Endodermal cell (in vitro differentiated cells): Measurements from ENCODE around the gene MOV10L1. TPM values are rescaled to one million over a fixed set of nuclear protein-coding genes. Genes with fewer than 3 reads are reported as not detected.

Experiments
- DNase-seq: peaks from one replicate; pipeline ENCODE4 v3.0.0-alpha.2; 2017
- H3K27ac ChIP-seq: 2 replicates; pipeline ENCODE4 v1.5.1; 2013; ENCODE audit warnings: mild to moderate bottlenecking, low read depth, low read length, moderate library complexity
- H3K27me3 ChIP-seq: 2 replicates; pipeline ENCODE4 v1.6.1; 2013; ENCODE audit warnings: mild to moderate bottlenecking, low read length, moderate library complexity; ENCODE audit not compliant: insufficient read depth, control insufficient read depth, poor library complexity, severe bottlenecking
- H3K36me3 ChIP-seq: 2 replicates; pipeline ENCODE4 v1.7.0; 2013; ENCODE audit warnings: mild to moderate bottlenecking, low read length, moderate library complexity; ENCODE audit not compliant: control insufficient read depth, insufficient read depth
- H3K4me1 ChIP-seq: one replicate; pipeline ENCODE4 v1.7.0; 2013; ENCODE audit warnings: low read length; ENCODE audit not compliant: control insufficient read depth, insufficient read depth
- H3K4me3 ChIP-seq: 2 replicates; pipeline ENCODE4 v1.5.1; 2013; ENCODE audit warnings: mild to moderate bottlenecking, low read length, moderate library complexity
- H3K9ac ChIP-seq: 2 replicates; pipeline ENCODE4 v1.6.1; 2013; ENCODE audit warnings: mild to moderate bottlenecking, low read length, moderate library complexity; ENCODE audit not compliant: poor library complexity, severe bottlenecking; ENCODE audit errors: extremely low read depth
- H3K9me3 ChIP-seq: 2 replicates; pipeline ENCODE4 v1.6.1; 2013; ENCODE audit warnings: mild to moderate bottlenecking, low read length, moderate library complexity; ENCODE audit not compliant: control insufficient read depth
- H3K27ac Mint-ChIP-seq: 2 replicates; pipeline ENCODE4 v1.8.0; 2020; ENCODE audit warnings: mixed read lengths
- H3K27me3 Mint-ChIP-seq: 2 replicates; pipeline ENCODE4 v1.8.0; 2021; ENCODE audit warnings: mild to moderate bottlenecking, mixed read lengths; ENCODE audit not compliant: insufficient read depth
- H3K36me3 Mint-ChIP-seq: 2 replicates; pipeline ENCODE4 v1.8.0; 2020; ENCODE audit warnings: low read depth, mixed read lengths
- H3K4me1 Mint-ChIP-seq: 2 replicates; pipeline ENCODE4 v1.8.0; 2020; ENCODE audit warnings: mixed read lengths
- H3K4me3 Mint-ChIP-seq: 2 replicates; pipeline ENCODE4 v1.8.0; 2020; ENCODE audit warnings: mild to moderate bottlenecking, moderate library complexity, mixed read lengths
- H3K9me3 Mint-ChIP-seq: 2 replicates; pipeline ENCODE4 v1.8.0; 2020; ENCODE audit warnings: mild to moderate bottlenecking, mixed read lengths
- WGBS, 2 experiments: methylation state at CpG; one replicate each; pipeline versions ENCODE4 v1.1.5 to v1.1.7; 2013; ENCODE audit warnings: missing lambda C conversion rate in 2 of 2, mixed read lengths in 1 of 2; ENCODE audit not compliant: insufficient coverage in 1 of 2, insufficient read length in 1 of 2; 5-methylcytosine and 5-hydroxymethylcytosine counted together
- total RNA-seq, 2 donors: library from RNA; stranded (reverse); fragmentation: NEBNext Ultra II Directional in 1 of 2; extraction: Animal tissue kit (Norgen Biotek cat#: 25700) in 1 of 2; gene quantifications; 2 replicates in 1 of 2; 3 replicates in 1 of 2; pipeline ENCODE4 v1.2.1, GENCODE V29; 2021
- TF ChIP-seq, protein P1 (sequence below): fragments of 200-600 bp; sonication (generic); conservative IDR thresholded peaks from 2 replicates; pipeline ENCODE4 v1.5.0; 2021; ENCODE audit warnings: antibody characterized with exemption, mild to moderate bottlenecking

MOV10L1 gene
- total RNA-seq, 2 donors from 2014 or later, result 0.31 TPM; not detected in 1

DNA sequence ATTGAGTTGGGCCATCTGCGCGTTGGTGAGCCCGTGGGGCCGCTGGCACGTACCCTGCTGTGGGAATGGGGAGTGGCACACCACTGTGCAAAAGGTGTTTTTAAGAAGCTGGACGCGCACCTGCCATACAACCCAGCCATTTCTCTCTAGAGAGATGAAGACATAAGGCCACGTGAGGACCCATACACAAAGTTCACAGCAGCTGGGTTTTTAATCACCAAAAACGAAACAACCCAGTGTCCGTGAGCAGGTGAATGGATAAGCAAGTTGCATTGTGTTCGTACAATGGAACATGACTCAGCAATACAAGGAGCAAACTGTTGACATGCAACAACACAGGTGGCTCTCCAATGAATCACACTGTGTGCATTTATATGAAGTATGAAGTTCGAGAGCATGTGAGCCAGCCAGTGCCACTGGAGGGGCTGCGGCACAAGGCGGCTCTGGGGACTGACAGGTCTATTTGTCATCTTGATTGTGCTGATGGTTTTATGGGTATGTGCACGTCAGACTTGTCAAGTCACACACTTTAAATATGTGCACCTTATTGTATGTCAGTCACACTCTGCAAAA, 50.1 kb downstream of the MOV10L1 start:
- H3K27me3 ChIP-seq, result no peaks in the 10 kb centered on the region
- H3K9me3 ChIP-seq, result no peaks in the 10 kb centered on the region
- no peaks in the 10 kb centered on the region for H3K36me3 Mint-ChIP-seq
- H3K9ac ChIP-seq, result no peak overlapping the region
- H3K4me1 Mint-ChIP-seq, result peaks cover 6% of the 10 kb centered on the region
- peaks cover 1% of the 10 kb centered on the region for H3K27me3 Mint-ChIP-seq
- H3K4me1 ChIP-seq, result peaks cover 7% of the 10 kb centered on the region
- WGBS, 2 experiments, result 87 to 88% methylated on average over 12 to 15 of the region's 15 CpGs
- no peak for DNase-seq
- TF ChIP-seq, protein P1, sequence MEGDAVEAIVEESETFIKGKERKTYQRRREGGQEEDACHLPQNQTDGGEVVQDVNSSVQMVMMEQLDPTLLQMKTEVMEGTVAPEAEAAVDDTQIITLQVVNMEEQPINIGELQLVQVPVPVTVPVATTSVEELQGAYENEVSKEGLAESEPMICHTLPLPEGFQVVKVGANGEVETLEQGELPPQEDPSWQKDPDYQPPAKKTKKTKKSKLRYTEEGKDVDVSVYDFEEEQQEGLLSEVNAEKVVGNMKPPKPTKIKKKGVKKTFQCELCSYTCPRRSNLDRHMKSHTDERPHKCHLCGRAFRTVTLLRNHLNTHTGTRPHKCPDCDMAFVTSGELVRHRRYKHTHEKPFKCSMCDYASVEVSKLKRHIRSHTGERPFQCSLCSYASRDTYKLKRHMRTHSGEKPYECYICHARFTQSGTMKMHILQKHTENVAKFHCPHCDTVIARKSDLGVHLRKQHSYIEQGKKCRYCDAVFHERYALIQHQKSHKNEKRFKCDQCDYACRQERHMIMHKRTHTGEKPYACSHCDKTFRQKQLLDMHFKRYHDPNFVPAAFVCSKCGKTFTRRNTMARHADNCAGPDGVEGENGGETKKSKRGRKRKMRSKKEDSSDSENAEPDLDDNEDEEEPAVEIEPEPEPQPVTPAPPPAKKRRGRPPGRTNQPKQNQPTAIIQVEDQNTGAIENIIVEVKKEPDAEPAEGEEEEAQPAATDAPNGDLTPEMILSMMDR, result no peak
- H3K4me3 ChIP-seq, result no peak overlapping the region
- peaks cover 2% of the 10 kb centered on the region for H3K9me3 Mint-ChIP-seq
- no peak overlapping the region for H3K4me3 Mint-ChIP-seq
- H3K27ac Mint-ChIP-seq, result no peak overlapping the region
- H3K36me3 ChIP-seq, result no peaks in the 10 kb centered on the region
- H3K27ac ChIP-seq, result no peak overlapping the region

DNA sequence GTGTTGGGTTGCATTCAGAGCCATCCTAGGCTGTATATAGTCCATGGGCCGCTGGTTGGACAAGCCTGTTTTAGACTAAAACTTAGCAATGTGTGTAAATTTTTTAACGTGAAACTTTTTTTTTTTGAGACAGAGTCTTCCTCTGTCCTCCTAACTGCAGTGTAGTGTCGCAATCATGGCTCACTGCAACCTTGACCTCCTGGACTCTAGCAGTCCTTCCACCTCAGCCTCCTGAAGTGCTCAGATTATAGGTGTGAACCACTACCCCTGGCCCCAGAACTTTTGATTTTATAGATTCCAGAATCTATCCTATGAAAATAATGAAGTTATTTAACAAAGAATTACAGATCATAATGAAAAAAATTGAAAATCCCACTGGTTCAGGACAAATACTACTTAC, 50.8 kb downstream of the MOV10L1 start:
- H3K36me3 ChIP-seq, result no peaks in the 10 kb centered on the region
- TF ChIP-seq, protein P1, result no peak
- DNase-seq, result no peak
- H3K36me3 Mint-ChIP-seq, result no peaks in the 10 kb centered on the region
- peaks cover 2% of the 10 kb centered on the region for H3K9me3 Mint-ChIP-seq
- no peak overlapping the region for H3K27ac Mint-ChIP-seq
- peaks cover 1% of the 10 kb centered on the region for H3K27me3 Mint-ChIP-seq
- H3K4me1 ChIP-seq, result peaks cover 7% of the 10 kb centered on the region
- H3K27me3 ChIP-seq, result no peaks in the 10 kb centered on the region
- WGBS, 2 experiments, result 87 to 91% methylated on average over 3 of the region's 3 CpGs
- peaks cover 6% of the 10 kb centered on the region for H3K4me1 Mint-ChIP-seq
- H3K9ac ChIP-seq, result no peak overlapping the region
- no peaks in the 10 kb centered on the region for H3K9me3 ChIP-seq
- no peak overlapping the region for H3K4me3 ChIP-seq
- no peak overlapping the region for H3K27ac ChIP-seq
- no peak overlapping the region for H3K4me3 Mint-ChIP-seq

DNA sequence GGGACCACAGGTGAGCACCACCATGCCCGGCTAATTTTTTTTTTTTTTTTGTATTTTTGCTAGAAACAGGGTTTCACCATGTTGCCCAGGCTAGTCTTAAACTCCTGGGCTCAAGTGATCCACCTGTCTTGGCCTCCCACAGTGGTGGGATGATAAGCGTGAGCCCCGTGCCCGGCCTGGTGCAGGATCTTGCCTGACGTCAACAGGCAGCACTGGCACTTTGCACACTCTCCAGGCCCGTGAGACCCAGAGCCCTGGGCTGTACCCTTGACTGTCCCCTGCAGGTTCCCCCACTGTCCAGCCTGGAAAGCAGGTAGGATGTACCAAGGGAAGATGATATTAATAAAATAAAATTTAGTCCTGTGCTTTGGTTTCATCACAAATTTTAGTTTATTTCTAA, 51.7 kb downstream of the MOV10L1 start:
- WGBS, 2 experiments, result 81 to 94% methylated on average over 5 to 6 of the region's 6 CpGs
- peaks cover 2% of the 10 kb centered on the region for H3K9me3 Mint-ChIP-seq
- no peak for DNase-seq

More for the DNA sequence above, 51.7 kb downstream of the MOV10L1 start:
- H3K9ac ChIP-seq, result no peak overlapping the region
- Mint-ChIP-seq H3K4me1 (peaks cover 6% of the 10 kb centered on the region), H3K36me3 (no peaks in the 10 kb centered on the region), H3K4me3 (no peak overlapping the region), H3K27me3 (peaks cover 1% of the 10 kb centered on the region), H3K27ac (no peak overlapping the region)
- peaks cover 7% of the 10 kb centered on the region for H3K4me1 ChIP-seq
- no peak overlapping the region for H3K27ac ChIP-seq
- no peak overlapping the region for H3K4me3 ChIP-seq
- no peaks in the 10 kb centered on the region for H3K36me3 ChIP-seq
- no peaks in the 10 kb centered on the region for H3K9me3 ChIP-seq
- no peaks in the 10 kb centered on the region for H3K27me3 ChIP-seq
- TF ChIP-seq, protein P1, result no peak
